HL-60 (cell line): Measurements from ENCODE around the gene GABBR2.

Experiments used
- DNase-seq, 2 experiments: peaks; one replicate each; pipeline ENCODE4 v3.0.0-alpha.2; 2010 to 2020; ENCODE audit warnings: low read depth in 1 of 2, low spot score in 1 of 2
- H3K27ac ChIP-seq: fragments of 250-450 bp; sonication (Bioruptor Pico); replicated peaks from 2 replicates; pipeline ENCODE4 v1.5.1; 2020; ENCODE audit warnings: mild to moderate bottlenecking, moderate library complexity
- H3K27me3 ChIP-seq: fragments of 250-450 bp; sonication (Bioruptor Pico); 2 replicates; pipeline ENCODE4 v1.5.1; 2021; ENCODE audit warnings: mild to moderate bottlenecking, moderate library complexity; ENCODE audit not compliant: insufficient read depth, poor library complexity, severe bottlenecking
- H3K4me3 ChIP-seq: replicated peaks from 2 replicates; pipeline ENCODE4 v1.5.1; 2011; ENCODE audit warnings: mild to moderate bottlenecking, control low read depth, low read length; ENCODE audit not compliant: insufficient read depth
- CTCF ChIP-seq: IDR thresholded peaks from one replicate; pipeline ENCODE4 v1.5.1; 2011; ENCODE audit warnings: low read length, control low read depth, inconsistent platforms; ENCODE audit not compliant: insufficient read depth
- GABPA ChIP-seq: IDR thresholded peaks from 2 replicates; pipeline ENCODE4 v1.6.1; 2012; ENCODE audit warnings: low read depth
- POLR2AphosphoS5 ChIP-seq: IDR thresholded peaks from 2 replicates; pipeline ENCODE4 v1.6.1; 2012; ENCODE audit warnings: low read depth
- REST ChIP-seq: IDR thresholded peaks from 2 replicates; pipeline ENCODE4 v1.6.1; 2012; ENCODE audit warnings: low read depth; ENCODE audit not compliant: insufficient replicate concordance
- SPI1 ChIP-seq: IDR thresholded peaks from 2 replicates; pipeline ENCODE4 v1.6.1; 2012; ENCODE audit warnings: low read depth, mild to moderate bottlenecking, borderline replicate concordance

GABBR2 gene

DNA sequence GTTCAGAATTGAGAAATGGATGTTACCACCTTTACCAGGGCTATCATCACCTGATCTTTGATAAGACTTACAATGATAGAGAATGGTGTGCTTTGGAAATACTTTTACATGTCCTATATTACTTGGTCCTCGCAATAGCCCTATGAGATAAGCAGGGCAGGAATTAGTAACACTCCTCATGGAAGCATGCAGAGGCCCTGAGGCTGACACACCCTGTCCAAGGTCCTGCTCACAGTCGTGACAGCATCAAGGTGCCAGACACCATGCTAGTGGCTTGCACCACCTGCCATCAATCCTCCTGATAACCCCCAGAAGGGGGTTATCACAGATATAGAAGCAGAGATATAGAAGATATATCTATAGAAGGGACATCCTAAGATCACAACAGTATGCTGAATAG, 236.5 kb downstream of the GABBR2 start:
- TF ChIP-seq REST (peak; percentile 86), GABPA (no peak), CTCF (no peak)
- Histone ChIP-seq H3K27ac (no peak overlapping the region), H3K27me3 (no peaks in the 10 kb centered on the region), H3K4me3 (no peak overlapping the region)
- no peak for DNase-seq

GRCh38 chr9:98471185-98471584, 237.6 kb downstream of the GABBR2 start:
- no peak for DNase-seq
- Histone ChIP-seq H3K27me3 (no peaks in the 10 kb centered on the region), H3K27ac (no peak overlapping the region), H3K4me3 (no peak overlapping the region)
- no peak for TF ChIP-seq REST
- TF ChIP-seq POLR2AphosphoS5: no peak
- TF ChIP-seq SPI1: peak; percentile 62; the same call in 1 of the 2 replicates

GRCh38 chr9:98468567-98469239, 240.0 kb downstream of the GABBR2 start:
- no peak for TF ChIP-seq POLR2AphosphoS5
- TF ChIP-seq CTCF: no peak
- TF ChIP-seq GABPA: no peak
- TF ChIP-seq SPI1: no peak
- no peak for TF ChIP-seq REST
- H3K4me3 ChIP-seq: no peak overlapping the region
- DNase-seq: no peak
- no peak overlapping the region for H3K27ac ChIP-seq
- no peaks in the 10 kb centered on the region for H3K27me3 ChIP-seq
